SH-SY5Y (cell line): ENCODE measurements around the gene EFCAB6.

Experiments used
- GATA2 ChIP-seq: IDR thresholded peaks from 2 replicates; pipeline ENCODE4 v1.6.1; 2011; ENCODE audit warnings: mild to moderate bottlenecking, low read depth, low read length
- GATA3 ChIP-seq: IDR thresholded peaks from 2 replicates; pipeline ENCODE4 v1.6.1; 2011; ENCODE audit warnings: low read depth, mild to moderate bottlenecking, low read length, moderate library complexity

GRCh38 chr22:43835736-43836135 is 23.6 kb upstream of the EFCAB6 start:
- no peak for TF ChIP-seq GATA2
- TF ChIP-seq GATA3, result no peak
